HG03575 (cell line): Measurements from ENCODE around the gene TLL2.

Experiments used
- ATAC-seq: cut with Tn5 transposase; IDR thresholded peaks from one replicate; pipeline ENCODE4 v1.9.1; 2021; ENCODE audit not compliant: unreplicated experiment, insufficient number of reproducible peaks, low FRiP score; ENCODE audit errors: extremely low read depth

Gene TLL2

DNA sequence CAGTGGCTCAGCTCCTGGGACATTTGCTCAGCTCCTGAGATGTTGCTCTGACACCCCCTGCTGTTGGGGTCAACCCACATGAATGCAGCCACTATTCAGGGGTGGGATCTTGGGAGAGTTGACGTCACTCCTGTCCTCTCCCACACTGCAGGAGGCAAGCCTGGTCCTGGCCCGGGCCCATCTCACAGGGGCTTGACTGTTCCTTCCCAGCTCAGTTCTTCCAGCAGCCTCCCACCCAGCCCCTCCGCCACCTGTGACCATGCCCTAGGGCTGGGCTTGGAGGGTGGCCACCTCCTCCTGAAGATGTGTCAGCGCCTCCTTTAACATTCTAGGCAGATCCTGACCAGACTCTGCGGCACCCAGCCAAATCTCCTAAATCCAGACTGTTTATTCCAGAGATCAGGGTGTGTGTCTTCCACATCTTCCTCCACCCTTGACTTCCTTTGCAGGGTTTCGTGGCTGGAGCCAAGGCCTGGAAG lies 135.9 kb downstream of the TLL2 start:
- ATAC-seq: no peak

DNA sequence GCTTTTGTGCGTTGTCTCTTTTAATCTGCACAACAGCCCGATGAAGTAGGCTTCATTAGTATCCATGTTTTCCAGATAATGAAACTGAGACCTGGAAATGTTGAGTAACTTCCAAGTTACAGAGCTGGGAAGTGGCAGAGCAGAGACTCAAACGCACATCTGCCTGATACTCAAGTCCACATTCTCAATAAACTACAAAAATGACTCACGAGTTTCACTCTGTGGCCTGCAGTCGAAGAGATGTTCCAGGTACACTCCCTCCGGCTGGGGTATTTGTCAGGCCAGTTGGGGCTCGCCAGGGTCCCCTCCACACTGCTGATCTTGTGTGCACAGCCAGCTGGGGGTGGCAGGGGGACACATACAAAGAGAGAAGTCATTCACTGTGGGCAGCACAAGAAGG lies 137.2 kb downstream of the TLL2 start:
- ATAC-seq: no peak

DNA sequence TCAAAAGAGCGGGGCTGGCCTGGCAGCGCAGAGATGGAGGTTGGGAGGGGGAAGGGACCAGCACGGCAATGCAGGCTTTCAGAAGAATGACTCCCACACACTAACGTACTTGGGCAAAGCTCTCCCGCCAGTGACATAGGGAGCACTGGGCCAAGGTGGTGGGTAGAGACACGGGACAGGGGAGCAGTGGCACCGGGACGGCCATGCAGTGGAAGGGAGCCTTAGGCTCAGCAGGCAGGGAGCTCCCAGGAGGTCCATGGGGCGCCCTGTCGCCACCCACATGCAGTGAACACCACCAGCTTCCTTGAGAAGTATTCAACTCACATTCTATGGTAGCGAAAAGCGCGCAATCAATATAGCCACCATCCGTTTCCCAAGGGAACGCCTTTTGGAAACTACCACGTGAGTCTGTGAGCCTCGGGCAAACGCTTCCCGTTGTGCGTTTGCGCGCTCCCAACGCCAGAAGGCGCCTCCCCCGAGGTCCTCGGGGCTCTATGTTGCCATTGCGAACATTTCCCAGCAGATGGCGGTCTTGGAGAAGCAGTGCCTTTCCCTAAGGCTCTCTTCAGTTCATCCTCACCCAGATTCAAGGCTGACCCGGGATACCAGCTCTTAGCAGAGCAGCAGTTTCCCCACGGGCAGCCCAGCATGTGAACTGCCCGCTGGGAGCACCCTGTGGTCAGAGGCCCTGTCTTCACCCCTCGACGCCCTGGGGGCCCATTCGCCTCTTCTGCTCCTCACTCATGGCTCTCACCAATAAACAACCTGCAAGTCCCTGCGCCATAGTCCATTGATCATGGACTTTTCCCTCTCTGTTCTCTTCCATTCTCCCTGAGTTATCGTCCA lies 138.5 kb downstream of the TLL2 start:
- ATAC-seq: no peak

DNA sequence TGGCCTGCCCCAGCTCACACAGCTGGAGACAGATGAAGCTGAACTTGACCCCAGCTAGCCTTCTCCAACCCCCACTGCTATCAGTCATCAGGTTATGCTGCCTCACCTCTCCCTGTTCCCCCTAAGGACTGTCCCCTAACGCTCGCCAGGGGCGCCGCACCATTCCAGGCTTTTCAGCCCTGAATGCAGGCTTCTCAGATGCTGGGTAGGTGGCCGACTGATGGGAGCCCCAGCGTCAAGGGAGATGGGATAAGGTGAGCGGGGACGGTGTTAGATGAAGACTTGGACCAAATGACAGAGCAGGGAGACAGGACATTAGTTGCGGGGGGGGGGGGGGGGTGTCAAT lies 139.1 kb downstream of the TLL2 start:
- no peak for ATAC-seq

DNA sequence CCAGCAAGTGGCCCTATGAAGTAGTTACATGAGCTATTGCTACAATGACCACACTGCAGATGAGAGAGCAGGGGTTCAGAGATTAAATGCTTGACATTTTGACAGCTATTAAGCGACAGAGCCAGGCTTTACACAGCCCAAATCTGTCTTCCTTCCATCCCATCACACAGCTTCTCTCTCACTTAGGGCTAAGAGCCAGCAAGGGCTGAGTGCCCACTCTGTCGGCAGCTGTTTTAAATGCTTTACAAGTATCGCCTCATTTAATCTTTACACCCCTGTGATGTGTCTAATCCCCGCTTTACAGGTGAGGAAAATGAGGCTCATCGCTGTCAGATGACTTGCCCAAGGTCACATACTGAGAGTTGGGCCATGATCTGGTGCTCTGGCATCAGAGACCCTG lies 139.7 kb downstream of the TLL2 start:
- no peak for ATAC-seq

DNA sequence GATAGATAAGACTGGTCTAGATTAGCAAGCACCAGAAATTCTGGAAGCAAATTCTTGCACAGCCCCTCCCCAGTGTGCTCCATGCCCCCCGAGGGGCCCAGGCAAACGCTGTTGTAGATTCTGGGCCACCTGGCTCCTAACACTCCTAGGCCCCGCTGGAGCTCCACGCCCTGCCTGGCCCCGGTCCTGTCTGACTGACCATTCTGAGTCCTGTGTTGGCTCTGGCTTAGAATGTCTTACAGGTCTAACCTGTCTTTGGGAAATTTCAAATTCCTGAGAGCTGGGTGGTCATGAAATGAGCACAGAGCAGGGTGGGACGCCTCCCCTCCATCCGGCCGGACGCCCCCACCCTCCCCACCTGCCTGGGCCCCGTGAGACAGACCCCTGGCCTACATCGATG lies 142.4 kb downstream of the TLL2 start:
- no peak for ATAC-seq

DNA sequence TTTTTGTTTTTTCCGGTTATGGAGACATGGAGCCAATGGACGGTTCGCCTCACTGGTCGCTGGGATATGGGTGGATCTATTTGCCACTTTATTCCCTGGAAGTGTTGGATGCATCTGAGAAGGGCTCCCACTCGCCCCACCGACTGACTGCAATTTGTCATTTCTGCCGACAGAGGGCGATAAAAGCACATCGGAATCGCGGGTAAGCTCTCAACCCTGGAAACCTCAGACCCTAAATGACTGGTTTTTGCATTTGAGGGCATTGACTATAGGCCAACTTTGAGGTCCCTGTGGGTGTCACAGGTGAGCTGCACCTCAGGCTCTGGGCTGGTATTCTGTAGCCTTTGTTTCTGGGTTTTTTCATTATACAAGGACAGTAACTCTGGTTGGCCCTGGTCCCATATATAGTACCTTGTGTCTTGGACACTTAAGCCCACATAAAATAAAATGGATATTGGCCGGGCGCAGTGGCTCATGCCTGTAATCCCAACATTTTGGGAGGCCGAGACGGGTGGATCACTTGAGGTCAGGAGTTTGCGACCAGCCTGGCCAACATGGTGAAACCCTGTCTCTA lies 143.1 kb downstream of the TLL2 start:
- ATAC-seq: no peak

DNA sequence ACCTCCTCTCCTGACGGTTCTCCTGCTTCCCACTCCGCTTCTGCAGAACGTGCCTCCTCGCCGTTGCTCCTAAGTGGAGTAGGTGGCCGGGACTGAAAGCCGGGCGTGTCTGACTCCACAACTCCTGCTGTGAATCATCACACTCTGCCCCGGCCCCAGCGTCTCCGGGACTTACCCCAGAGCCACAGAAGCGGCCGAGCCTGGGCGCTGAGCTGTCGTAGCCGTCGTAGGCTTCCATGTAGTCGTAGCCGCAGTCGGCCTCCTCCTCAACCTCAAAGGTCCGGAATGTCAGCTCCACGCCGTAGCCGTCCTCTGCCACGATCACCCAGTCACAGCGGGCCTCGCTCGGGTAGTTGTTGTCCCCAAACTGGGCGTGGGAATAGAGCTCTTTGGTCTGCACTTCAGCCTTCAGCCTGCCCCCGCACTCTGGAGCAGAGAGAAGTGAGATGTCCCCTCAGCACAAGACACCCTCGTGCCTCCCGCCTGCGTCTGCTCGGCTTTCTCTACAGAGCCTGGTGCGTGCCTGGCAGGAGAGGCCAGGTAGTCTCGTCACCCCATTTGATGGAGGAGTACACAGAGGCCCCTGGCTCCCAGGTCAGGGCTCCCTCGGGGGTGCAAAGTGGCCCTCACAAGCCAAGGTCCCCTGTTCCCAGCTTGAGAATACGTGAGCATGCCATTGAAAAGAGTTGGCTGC lies 143.7 kb downstream of the TLL2 start:
- no peak for ATAC-seq

DNA sequence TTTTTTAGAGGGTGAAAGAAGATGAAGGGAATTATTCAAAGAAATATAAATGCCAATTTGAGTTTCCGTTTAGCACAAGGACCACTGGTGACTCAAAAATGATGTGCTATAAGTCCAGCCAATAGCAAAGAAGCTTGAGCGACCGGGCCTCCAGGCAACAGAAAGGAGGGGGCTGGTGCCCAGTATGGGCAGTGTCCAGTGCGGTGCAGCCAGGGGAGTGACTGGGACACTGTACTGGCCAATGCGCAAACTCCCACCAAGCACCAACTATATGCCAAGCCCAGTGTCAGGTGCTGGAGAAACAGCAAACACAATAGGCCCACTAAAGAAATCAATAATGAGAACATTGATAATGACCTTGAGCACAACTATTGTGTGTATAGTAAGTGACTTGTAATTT lies 144.8 kb downstream of the TLL2 start:
- ATAC-seq: no peak

DNA sequence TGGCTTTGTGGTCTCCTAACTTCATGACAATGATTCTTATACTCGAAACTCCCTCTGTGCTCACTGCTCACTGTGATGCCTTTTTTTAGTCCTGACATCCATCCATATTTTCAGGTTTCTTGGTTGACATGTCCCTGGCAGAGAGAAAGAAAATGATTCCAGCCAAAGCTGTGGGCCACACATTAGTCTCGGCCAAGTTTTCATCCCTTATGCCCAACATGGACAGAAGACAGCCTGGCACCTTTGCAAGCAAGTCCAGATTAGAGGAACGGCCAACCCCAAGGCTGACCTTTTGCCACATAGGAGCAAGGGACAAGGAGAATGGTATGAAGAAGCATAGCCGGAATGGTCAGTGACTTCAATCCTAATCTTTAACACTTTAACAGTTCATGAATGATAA lies 146.3 kb downstream of the TLL2 start:
- ATAC-seq: no peak

DNA sequence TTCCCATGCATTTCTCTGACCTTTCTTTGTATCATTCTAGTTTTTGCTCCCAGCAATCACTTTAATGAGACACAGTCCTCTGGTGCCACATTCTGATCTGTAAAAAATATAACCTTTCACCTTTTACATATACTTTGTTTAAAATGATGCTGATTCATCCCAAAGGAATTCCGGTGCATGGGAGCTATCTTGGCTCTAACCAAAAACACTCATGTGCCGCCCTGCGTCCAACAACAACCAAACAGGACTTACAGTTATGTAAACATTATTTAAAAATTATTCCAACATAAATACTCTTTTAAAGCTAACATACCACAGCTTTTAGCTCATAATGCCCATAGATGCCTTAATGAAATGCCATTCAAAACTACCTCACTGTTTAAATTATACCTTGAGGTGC lies 147.2 kb downstream of the TLL2 start:
- no peak for ATAC-seq

DNA sequence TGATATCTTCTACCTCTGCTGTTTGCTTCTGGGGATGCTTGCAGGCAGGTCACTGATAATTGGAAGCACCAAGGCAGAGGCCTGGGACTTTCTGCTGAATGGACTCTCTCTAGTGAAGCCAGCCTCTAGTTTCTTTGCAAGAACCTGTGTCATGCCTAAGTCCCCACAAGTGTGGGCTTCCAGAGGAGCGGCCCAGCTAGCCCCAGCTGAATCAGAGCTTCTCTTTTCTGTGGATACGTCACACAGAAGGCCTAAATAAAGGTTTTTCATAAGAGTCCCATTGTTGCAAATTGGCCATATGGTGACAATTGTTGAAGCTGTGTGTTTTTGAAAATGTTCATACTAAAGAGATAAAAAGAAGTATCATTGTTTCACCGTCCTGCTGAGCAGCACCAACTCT lies 148.2 kb downstream of the TLL2 start:
- ATAC-seq: no peak

DNA sequence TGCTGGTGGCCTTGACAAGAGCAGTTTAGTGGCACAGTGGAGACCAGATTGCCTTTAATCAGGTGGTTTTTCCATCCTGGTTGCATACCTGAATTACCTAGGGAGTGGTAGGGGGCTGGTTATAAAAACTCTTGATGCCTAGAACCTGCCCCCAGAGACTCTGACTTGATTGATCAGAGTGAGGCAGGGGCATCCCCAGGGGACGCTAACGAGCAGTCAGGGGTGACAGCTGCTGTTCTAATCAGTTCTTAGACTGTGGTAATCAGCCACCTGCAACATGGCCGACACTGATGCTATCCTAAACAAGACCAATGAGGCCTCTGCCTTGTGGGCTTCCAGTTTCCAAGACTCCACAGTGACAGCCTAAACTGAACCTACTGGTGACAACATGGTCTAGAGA lies 153.0 kb downstream of the TLL2 start:
- ATAC-seq: no peak

DNA sequence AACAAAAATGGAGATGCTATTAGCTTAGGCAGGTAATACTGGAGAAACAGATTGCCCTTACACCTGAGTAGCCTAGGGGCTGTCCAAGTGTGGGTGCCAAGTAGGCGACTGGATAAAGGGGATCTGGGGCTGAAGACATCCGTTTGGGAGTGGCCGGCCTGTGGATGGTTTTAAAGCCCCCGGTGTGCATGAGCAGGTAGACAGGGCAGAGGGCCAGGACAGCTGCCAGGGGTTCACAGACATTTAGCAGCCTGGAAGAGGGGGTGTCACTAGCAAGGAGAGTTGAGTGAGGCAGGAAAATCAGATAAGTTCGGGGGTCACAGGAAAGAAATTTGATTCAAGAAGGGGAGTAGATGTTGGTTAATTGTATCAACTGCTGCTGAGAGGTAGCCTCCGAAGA lies 153.4 kb downstream of the TLL2 start:
- no peak for ATAC-seq

DNA sequence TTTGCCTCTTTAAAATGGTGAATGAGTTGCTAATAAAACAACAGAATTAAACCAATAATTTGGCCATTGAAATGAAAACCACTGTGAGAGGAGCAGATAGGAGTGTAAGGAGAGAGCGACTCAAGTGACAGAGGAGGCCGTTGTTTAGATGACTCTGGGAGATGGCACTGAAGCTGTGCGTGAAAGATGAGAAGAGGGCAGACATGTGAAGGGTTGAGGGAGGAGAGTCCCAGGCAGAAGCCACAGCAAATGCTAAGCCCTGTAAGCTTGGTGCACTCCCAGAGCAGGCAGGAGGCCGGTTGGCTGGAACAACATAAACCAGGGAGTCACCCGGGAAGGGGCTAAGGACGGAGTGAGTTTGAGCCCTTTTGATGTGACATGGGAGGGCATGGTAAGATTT lies 154.1 kb downstream of the TLL2 start:
- no peak for ATAC-seq

DNA sequence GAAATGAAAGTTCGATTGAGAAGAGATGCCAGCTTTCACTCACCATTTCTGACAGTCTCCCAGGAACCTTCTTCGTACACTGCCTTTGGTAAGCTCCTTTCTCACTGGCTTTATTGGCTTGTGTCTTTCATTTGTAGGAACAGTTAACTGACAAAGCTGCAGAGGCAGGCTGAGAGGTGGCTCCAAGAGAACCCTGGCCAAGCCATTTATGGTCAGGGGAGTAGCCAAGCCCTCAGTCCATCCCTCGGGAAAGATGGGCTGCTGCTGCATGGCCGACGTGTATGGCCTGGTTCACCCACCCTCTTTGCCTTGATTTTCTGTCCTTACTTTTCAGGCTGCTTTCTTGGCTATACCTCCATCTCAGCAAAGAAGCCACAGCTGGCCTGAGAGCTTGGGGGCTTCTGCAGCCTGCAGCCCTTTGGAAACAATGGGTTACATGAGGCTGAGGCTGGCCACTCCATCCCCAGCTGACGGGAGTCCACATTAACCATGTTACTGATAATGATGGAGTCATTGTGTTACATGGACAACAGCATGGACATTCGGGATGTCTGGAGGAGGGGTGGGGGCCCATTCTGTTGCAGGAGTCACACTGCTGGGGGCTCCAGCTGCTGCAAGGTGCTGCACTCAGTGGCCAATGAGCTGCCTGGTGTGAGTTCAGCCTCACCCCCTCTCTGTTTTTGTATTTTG lies 154.7 kb downstream of the TLL2 start, which contains the start of gene OPALIN:
OPALIN (minus strand) TSS at position 152 of the 690 bp plus-strand sequence; CDS start at position 46, 106 bp downstream.
- ATAC-seq: no peak

DNA sequence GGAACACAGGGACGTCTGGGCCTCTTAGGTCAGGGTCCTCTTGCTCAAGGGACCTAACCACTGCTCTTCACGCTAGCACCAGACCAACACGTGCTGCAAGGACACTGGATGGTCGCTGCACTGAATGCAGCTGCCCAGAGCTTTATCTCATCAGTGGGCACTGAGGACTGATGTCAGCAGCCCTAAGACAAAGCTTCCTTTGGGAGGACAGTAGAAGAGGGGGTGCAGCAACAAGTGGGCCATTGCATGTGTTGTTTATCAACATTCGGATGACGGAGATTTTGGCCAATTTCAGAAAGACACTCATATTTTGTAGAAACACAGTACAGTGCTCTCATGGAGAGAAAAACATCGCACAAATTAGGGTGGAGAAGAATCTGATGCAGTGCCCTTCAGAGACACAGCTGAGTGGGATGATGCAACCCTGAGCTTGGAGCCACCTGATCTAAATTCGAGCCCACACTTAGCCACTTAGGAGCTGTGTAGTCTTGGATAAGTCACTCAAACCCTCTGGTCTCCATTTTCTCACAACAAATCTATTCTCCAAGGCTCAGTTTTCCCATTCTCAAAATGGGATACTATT lies 156.6 kb downstream of the TLL2 start:
- no peak for ATAC-seq

DNA sequence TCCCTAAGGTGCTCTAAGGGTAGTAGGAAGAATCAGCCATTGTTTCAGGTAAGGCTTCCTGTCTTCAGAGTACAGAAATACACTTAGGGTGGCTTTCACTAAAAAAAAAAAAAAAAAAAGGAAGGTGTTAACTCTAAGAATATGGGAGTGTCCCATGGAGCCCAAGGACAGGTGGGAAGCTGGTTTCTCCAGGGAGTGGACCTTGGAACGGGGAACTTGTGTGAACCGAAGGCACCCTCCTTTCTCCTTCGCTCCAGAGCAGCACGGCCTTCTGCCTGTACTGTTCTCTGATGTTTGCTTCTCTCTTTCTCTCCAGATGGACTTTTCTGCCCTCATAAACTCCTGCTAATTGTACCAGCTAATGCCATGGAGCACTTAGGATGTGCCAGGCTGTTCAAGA lies 161.1 kb downstream of the TLL2 start:
- ATAC-seq: no peak

DNA sequence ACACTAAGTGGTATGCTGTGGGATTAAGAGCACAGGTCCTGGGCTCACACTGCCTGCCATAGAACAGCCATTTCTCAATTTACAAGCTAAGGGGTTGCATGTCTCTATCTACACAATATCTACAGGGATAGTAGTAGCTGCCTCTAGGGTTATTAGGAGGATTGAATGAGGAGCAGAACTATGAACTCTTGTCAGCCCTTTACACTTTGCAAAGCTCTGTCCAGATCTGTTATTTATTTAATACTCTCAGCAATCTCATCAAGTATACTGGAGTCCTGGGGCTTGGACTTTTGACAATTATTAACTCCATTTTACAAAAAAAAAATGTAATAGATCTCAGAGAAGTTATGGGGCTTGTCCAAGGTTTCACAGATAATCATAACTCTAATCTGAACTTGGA lies 161.7 kb downstream of the TLL2 start:
- no peak for ATAC-seq
